GM10847 (cell line): ENCODE data around the gene TMEFF1.

ENCODE experiments used
- POLR2A ChIP-seq: IDR thresholded peaks from 2 replicates; pipeline ENCODE4 v1.6.1; 2011; ENCODE audit not compliant: insufficient read length; ENCODE audit errors: extremely low read depth

TMEFF1 gene

GRCh38 chr9:100443781-100444768, 28.9 kb upstream of the TMEFF1 start:
- no peak for TF ChIP-seq POLR2A

GRCh38 chr9:100445161-100445902, 27.6 kb upstream of the TMEFF1 start:
- no peak for TF ChIP-seq POLR2A

GRCh38 chr9:100445903-100446549, 26.9 kb upstream of the TMEFF1 start:
- TF ChIP-seq POLR2A: no peak

GRCh38 chr9:100447041-100447440, 25.9 kb upstream of the TMEFF1 start:
- no peak for TF ChIP-seq POLR2A

- no peak for TF ChIP-seq POLR2A
Measured at GRCh38 chr9:100448266-100448665, 24.7 kb upstream of the TMEFF1 start.

- no peak for TF ChIP-seq POLR2A
Measured at GRCh38 chr9:100449420-100449819, 23.5 kb upstream of the TMEFF1 start.

- TF ChIP-seq POLR2A: no peak
Measured at GRCh38 chr9:100452894-100453293, 20.1 kb upstream of the TMEFF1 start.

- no peak for TF ChIP-seq POLR2A
Measured at GRCh38 chr9:100455470-100455869, 17.5 kb upstream of the TMEFF1 start.

GRCh38 chr9:100457517-100457916, 15.4 kb upstream of the TMEFF1 start:
- TF ChIP-seq POLR2A: no peak

- no peak for TF ChIP-seq POLR2A
Measured at GRCh38 chr9:100459963-100460362, 13.0 kb upstream of the TMEFF1 start.

GRCh38 chr9:100465274-100465673, 7.7 kb upstream of the TMEFF1 start:
- no peak for TF ChIP-seq POLR2A

GRCh38 chr9:100465761-100466160, 7.2 kb upstream of the TMEFF1 start:
- no peak for TF ChIP-seq POLR2A

GRCh38 chr9:100466171-100466828, 6.6 kb upstream of the TMEFF1 start:
- no peak for TF ChIP-seq POLR2A

- no peak for TF ChIP-seq POLR2A
Measured at GRCh38 chr9:100466829-100467221, 6.1 kb upstream of the TMEFF1 start.

GRCh38 chr9:100468041-100468440, 4.9 kb upstream of the TMEFF1 start:
- no peak for TF ChIP-seq POLR2A
